Activated naive CD8-positive, alpha-beta T cell treated with anti-CD3 and anti-CD28 coated beads, Interleukin-2, amount 50 U/mL, for 24 hours (primary cell): ENCODE measurements around the gene TRAK1.

Source experiments
- ATAC-seq: fragments of 150-1000 bp; cut with Tn5 transposase; one replicate; pipeline ENCODE4 v1.10.0; 2021
- DNase-seq: peaks from one replicate; pipeline ENCODE4 v3.0.0; 2021
- H3K27ac Mint-ChIP-seq: one replicate; pipeline ENCODE4 v1.8.0; 2021; ENCODE audit warnings: mild to moderate bottlenecking, mixed read lengths
- H3K27me3 Mint-ChIP-seq: one replicate; pipeline ENCODE4 v1.8.0; 2021; ENCODE audit warnings: mixed read lengths
- H3K36me3 Mint-ChIP-seq: one replicate; pipeline ENCODE4 v1.8.0; 2021; ENCODE audit warnings: low read depth, mixed read lengths
- H3K4me1 Mint-ChIP-seq: one replicate; pipeline ENCODE4 v1.8.0; 2021; ENCODE audit warnings: mixed read lengths
- H3K4me3 Mint-ChIP-seq: one replicate; pipeline ENCODE4 v1.8.0; 2021; ENCODE audit warnings: mild to moderate bottlenecking, moderate library complexity, mixed read lengths
- H3K9me3 Mint-ChIP-seq: one replicate; pipeline ENCODE4 v1.8.0; 2021; ENCODE audit warnings: mixed read lengths

The TRAK1 gene

GRCh38 chr3:42057561-42058211, 33.5 kb upstream of the TRAK1 start:
- Mint-ChIP-seq H3K36me3 (peaks cover 7% of the 10 kb centered on the region), H3K4me1 (peaks cover 32% of the 10 kb centered on the region), H3K27me3 (no peaks in the 10 kb centered on the region), H3K9me3 (no peaks in the 10 kb centered on the region), H3K27ac (peak overlapping the region; percentile 10), H3K4me3 (no peak overlapping the region)
- ATAC-seq: no peak
- DNase-seq: no peak

GRCh38 chr3:42061025-42061712, 30.0 kb upstream of the TRAK1 start:
- peaks cover 30% of the 10 kb centered on the region for H3K4me1 Mint-ChIP-seq
- no peaks in the 10 kb centered on the region for H3K27me3 Mint-ChIP-seq
- DNase-seq: no peak
- no peaks in the 10 kb centered on the region for H3K36me3 Mint-ChIP-seq
- H3K9me3 Mint-ChIP-seq: no peaks in the 10 kb centered on the region
- ATAC-seq: no peak
- no peak overlapping the region for H3K27ac Mint-ChIP-seq
- H3K4me3 Mint-ChIP-seq: no peak overlapping the region

- Mint-ChIP-seq H3K9me3 (no peaks in the 10 kb centered on the region), H3K27ac (no peak overlapping the region), H3K27me3 (no peaks in the 10 kb centered on the region), H3K36me3 (no peaks in the 10 kb centered on the region), H3K4me3 (no peak overlapping the region), H3K4me1 (peaks cover 35% of the 10 kb centered on the region)
- ATAC-seq (no peak), DNase-seq (no peak)
These were observed 29.3 kb upstream of the TRAK1 start for GRCh38 chr3:42061713-42062380.

GRCh38 chr3:42062464-42062863, 28.7 kb upstream of the TRAK1 start:
- Mint-ChIP-seq H3K4me1 (peaks cover 38% of the 10 kb centered on the region), H3K27ac (peak overlapping the region; percentile 11), H3K9me3 (no peaks in the 10 kb centered on the region), H3K27me3 (no peaks in the 10 kb centered on the region), H3K4me3 (no peak overlapping the region), H3K36me3 (no peaks in the 10 kb centered on the region)
- ATAC-seq: no peak
- no peak for DNase-seq

GRCh38 chr3:42063888-42064287, 27.3 kb upstream of the TRAK1 start:
- Mint-ChIP-seq H3K36me3 (no peaks in the 10 kb centered on the region), H3K9me3 (no peaks in the 10 kb centered on the region), H3K4me3 (no peak overlapping the region), H3K27ac (peak overlapping the region; percentile 15), H3K27me3 (no peaks in the 10 kb centered on the region), H3K4me1 (peaks cover 35% of the 10 kb centered on the region)
- no peak for ATAC-seq
- DNase-seq: no peak

GRCh38 chr3:42066516-42067181, 24.5 kb upstream of the TRAK1 start:
- H3K36me3 Mint-ChIP-seq: no peaks in the 10 kb centered on the region
- no peak overlapping the region for H3K4me3 Mint-ChIP-seq
- ATAC-seq (no peak), DNase-seq (no peak)
- H3K9me3 Mint-ChIP-seq: no peaks in the 10 kb centered on the region
- H3K27ac Mint-ChIP-seq: peak overlapping the region; percentile 28
- H3K4me1 Mint-ChIP-seq: peaks cover 38% of the 10 kb centered on the region
- no peaks in the 10 kb centered on the region for H3K27me3 Mint-ChIP-seq

GRCh38 chr3:42067326-42067725, 23.8 kb upstream of the TRAK1 start:
- H3K27ac Mint-ChIP-seq: peak overlapping the region; percentile 49
- no peaks in the 10 kb centered on the region for H3K9me3 Mint-ChIP-seq

GRCh38 chr3:42068303-42069088, 22.7 kb upstream of the TRAK1 start:
- peaks cover 51% of the 10 kb centered on the region for H3K4me1 Mint-ChIP-seq
- H3K36me3 Mint-ChIP-seq: no peaks in the 10 kb centered on the region

More at GRCh38 chr3:42067326-42067725, 23.8 kb upstream of the TRAK1 start:
- ATAC-seq: peak; percentile 49
- Mint-ChIP-seq H3K27me3 (no peaks in the 10 kb centered on the region), H3K36me3 (no peaks in the 10 kb centered on the region), H3K4me1 (peaks cover 42% of the 10 kb centered on the region), H3K4me3 (no peak overlapping the region)
- no peak for DNase-seq

GRCh38 chr3:42070089-42070488, 21.1 kb upstream of the TRAK1 start:
- no peak for DNase-seq
- Mint-ChIP-seq H3K9me3 (no peaks in the 10 kb centered on the region), H3K36me3 (no peaks in the 10 kb centered on the region), H3K27me3 (no peaks in the 10 kb centered on the region), H3K27ac (no peak overlapping the region), H3K4me1 (peaks cover 54% of the 10 kb centered on the region), H3K4me3 (no peak overlapping the region)
- no peak for ATAC-seq

More at GRCh38 chr3:42068303-42069088, 22.7 kb upstream of the TRAK1 start:
- ATAC-seq: no peak
- no peak overlapping the region for H3K27ac Mint-ChIP-seq
- no peak for DNase-seq
- H3K4me3 Mint-ChIP-seq: no peak overlapping the region
- H3K27me3 Mint-ChIP-seq: no peaks in the 10 kb centered on the region
- no peaks in the 10 kb centered on the region for H3K9me3 Mint-ChIP-seq

GRCh38 chr3:42070524-42070923, 20.6 kb upstream of the TRAK1 start:
- no peaks in the 10 kb centered on the region for H3K9me3 Mint-ChIP-seq
- ATAC-seq (no peak), DNase-seq (no peak)
- no peaks in the 10 kb centered on the region for H3K27me3 Mint-ChIP-seq
- H3K4me1 Mint-ChIP-seq: peaks cover 54% of the 10 kb centered on the region
- no peaks in the 10 kb centered on the region for H3K36me3 Mint-ChIP-seq
- no peak overlapping the region for H3K27ac Mint-ChIP-seq
- H3K4me3 Mint-ChIP-seq: no peak overlapping the region

- H3K27me3 Mint-ChIP-seq: no peaks in the 10 kb centered on the region
- H3K27ac Mint-ChIP-seq: no peak overlapping the region
- H3K9me3 Mint-ChIP-seq: no peaks in the 10 kb centered on the region
- ATAC-seq (peak; percentile 31), DNase-seq (no peak)
- peaks cover 46% of the 10 kb centered on the region for H3K4me1 Mint-ChIP-seq
- no peaks in the 10 kb centered on the region for H3K36me3 Mint-ChIP-seq
- peak overlapping the region; percentile 12 for H3K4me3 Mint-ChIP-seq
These were observed 19.0 kb upstream of the TRAK1 start for GRCh38 chr3:42071904-42072812.

GRCh38 chr3:42072831-42073301, 18.3 kb upstream of the TRAK1 start:
- Mint-ChIP-seq H3K4me3 (no peak overlapping the region), H3K27me3 (no peaks in the 10 kb centered on the region), H3K4me1 (peaks cover 43% of the 10 kb centered on the region), H3K36me3 (no peaks in the 10 kb centered on the region), H3K9me3 (no peaks in the 10 kb centered on the region), H3K27ac (no peak overlapping the region)
- no peak for DNase-seq
- ATAC-seq: no peak

GRCh38 chr3:42077785-42078184, 13.4 kb upstream of the TRAK1 start:
- Mint-ChIP-seq H3K4me1 (peaks cover 56% of the 10 kb centered on the region), H3K27me3 (no peaks in the 10 kb centered on the region), H3K27ac (no peak overlapping the region), H3K36me3 (peaks cover 2% of the 10 kb centered on the region), H3K9me3 (no peaks in the 10 kb centered on the region), H3K4me3 (no peak overlapping the region)
- ATAC-seq: no peak
- DNase-seq: no peak
